Smooth muscle cell (in vitro differentiated cells): ENCODE measurements around the gene CNGB1. TPM values are rescaled to one million over a fixed set of nuclear protein-coding genes. Genes with fewer than 3 reads are reported as not detected.

ENCODE experiments used
- DNase-seq: peaks from one replicate; lab custom pipeline; 2025; ENCODE audit not compliant: unreplicated experiment; lab: John Stamatoyannopoulos, UW
- H2AFZ ChIP-seq: fragments of 200-600 bp; sonication (generic); 2 replicates; pipeline ENCODE4 v1.6.0; 2016; ENCODE audit warnings: antibody characterized with exemption, low read depth, mild to moderate bottlenecking
- H3F3A ChIP-seq: fragments of 200-600 bp; sonication (generic); 2 replicates; pipeline ENCODE4 v1.6.0; 2017; ENCODE audit warnings: antibody characterized with exemption, low read depth
- H3K27ac ChIP-seq: fragments of 200-600 bp; sonication (generic); 2 replicates; pipeline ENCODE4 v1.5.1; 2016; ENCODE audit warnings: low read depth, mild to moderate bottlenecking
- H3K27me3 ChIP-seq: fragments of 200-600 bp; sonication (generic); 2 replicates; pipeline ENCODE4 v1.6.1; 2016; ENCODE audit warnings: low read depth, mild to moderate bottlenecking
- H3K36me3 ChIP-seq: fragments of 200-600 bp; sonication (generic); 2 replicates; pipeline ENCODE4 v1.5.1; 2016; ENCODE audit warnings: low read depth
- H3K4me1 ChIP-seq: fragments of 200-600 bp; sonication (generic); 2 replicates; pipeline ENCODE4 v1.5.1; 2016; ENCODE audit warnings: low read depth
- H3K4me2 ChIP-seq: fragments of 200-600 bp; sonication (generic); 2 replicates; pipeline ENCODE4 v1.6.0; 2016; ENCODE audit warnings: mild to moderate bottlenecking
- H3K4me3 ChIP-seq: fragments of 200-600 bp; sonication (generic); 2 replicates; pipeline ENCODE4 v1.5.1; 2016; ENCODE audit warnings: mild to moderate bottlenecking
- H3K79me2 ChIP-seq: fragments of 200-600 bp; sonication (generic); 2 replicates; pipeline ENCODE4 v1.6.0; 2016; ENCODE audit warnings: low read depth, mild to moderate bottlenecking
- H3K9ac ChIP-seq: fragments of 200-600 bp; sonication (generic); 2 replicates; pipeline ENCODE4 v1.6.0; 2016; ENCODE audit warnings: low read depth
- H3K9me3 ChIP-seq: fragments of 200-600 bp; sonication (generic); replicated peaks from 2 replicates; pipeline ENCODE4 v1.5.1; 2016; ENCODE audit warnings: low read depth
- H4K20me1 ChIP-seq: fragments of 200-600 bp; sonication (generic); 2 replicates; pipeline ENCODE4 v1.6.0; 2016; ENCODE audit warnings: low read depth
- whole genome bisulfite sequencing: methylation state at CpG from one replicate; pipeline ENCODE4 v1.1.7; 2016; ENCODE audit warnings: low lambda C conversion rate; 5-methylcytosine and 5-hydroxymethylcytosine counted together
- polyA plus RNA-seq: library from polyadenylated mRNA; unstranded; fragments of >200 nt; fragmentation: Nextera tagmentation; extraction: Ambion mirVana; gene quantifications from 2 replicates; pipeline ENCODE4 v1.2.1, GENCODE V29; 2016
- total RNA-seq: library from RNA; depleted of rRNA; stranded (reverse); fragments of >200 nt; gene quantifications from 2 replicates; pipeline ENCODE4 v1.2.3, GENCODE V29; 2014
- TF ChIP-seq, protein P1 (sequence below): fragments of 200-600 bp; sonication (generic); IDR thresholded peaks from 2 replicates; pipeline ENCODE4 v1.5.1; 2017; ENCODE audit warnings: borderline replicate concordance, mild to moderate bottlenecking, antibody characterized with exemption; ENCODE audit not compliant: insufficient read depth, poor library complexity, severe bottlenecking

CNGB1 gene
- total and polyA plus RNA-seq, 2 experiments from 2014 or later: not detected

DNA sequence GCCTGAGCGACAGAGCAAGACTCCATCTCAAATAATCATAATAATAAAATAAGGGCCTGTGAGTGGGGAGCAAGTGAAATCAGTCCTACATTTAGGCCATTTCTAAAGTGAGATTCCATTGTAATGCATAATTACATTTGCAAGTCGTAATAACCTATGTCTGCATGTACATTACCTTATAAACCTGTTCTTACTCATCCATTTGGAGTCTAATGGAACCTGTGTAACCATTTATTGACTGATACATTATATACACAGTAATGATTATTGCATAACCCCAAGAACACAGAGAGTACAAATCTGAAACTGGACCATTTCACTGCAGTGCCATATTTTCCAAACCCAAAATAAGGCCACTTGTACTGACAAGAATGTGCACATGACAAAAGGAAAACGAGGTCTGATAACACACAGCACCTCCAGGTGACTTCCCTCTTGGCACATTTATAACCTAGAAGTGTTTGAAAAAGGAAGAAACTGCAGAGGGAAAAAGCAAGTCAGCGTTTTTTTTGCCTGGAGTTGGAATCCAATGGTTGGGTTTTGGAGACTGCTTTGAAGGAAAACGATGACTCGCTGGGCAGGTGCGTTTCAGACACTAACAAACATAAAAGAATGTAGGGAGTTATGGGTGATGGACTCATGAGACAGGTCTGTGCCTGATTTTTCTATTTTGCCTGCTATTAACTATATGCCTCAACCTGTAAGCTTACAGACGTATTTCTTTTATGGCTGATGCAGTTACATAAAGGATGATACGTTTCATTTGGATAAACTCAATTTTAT is 105.0 kb downstream of the CNGB1 start:
- no peaks in the 10 kb centered on the region for H3K79me2 ChIP-seq
- no peak overlapping the region for H3K4me2 ChIP-seq
- 73% methylated on average over 9 of the region's 9 CpGs for WGBS
- H3K9me3 ChIP-seq: no peaks in the 10 kb centered on the region
- H3K27me3 ChIP-seq: no peaks in the 10 kb centered on the region
- no peaks in the 10 kb centered on the region for H3K36me3 ChIP-seq
- H3K4me1 ChIP-seq: peaks cover 16% of the 10 kb centered on the region
- H3K4me3 ChIP-seq: no peak overlapping the region
- no peaks in the 10 kb centered on the region for H4K20me1 ChIP-seq
- no peak for DNase-seq
- H3K27ac ChIP-seq: no peak overlapping the region
- no peak overlapping the region for H3K9ac ChIP-seq
- no peaks in the 10 kb centered on the region for H3F3A ChIP-seq
- TF ChIP-seq, protein P1, sequence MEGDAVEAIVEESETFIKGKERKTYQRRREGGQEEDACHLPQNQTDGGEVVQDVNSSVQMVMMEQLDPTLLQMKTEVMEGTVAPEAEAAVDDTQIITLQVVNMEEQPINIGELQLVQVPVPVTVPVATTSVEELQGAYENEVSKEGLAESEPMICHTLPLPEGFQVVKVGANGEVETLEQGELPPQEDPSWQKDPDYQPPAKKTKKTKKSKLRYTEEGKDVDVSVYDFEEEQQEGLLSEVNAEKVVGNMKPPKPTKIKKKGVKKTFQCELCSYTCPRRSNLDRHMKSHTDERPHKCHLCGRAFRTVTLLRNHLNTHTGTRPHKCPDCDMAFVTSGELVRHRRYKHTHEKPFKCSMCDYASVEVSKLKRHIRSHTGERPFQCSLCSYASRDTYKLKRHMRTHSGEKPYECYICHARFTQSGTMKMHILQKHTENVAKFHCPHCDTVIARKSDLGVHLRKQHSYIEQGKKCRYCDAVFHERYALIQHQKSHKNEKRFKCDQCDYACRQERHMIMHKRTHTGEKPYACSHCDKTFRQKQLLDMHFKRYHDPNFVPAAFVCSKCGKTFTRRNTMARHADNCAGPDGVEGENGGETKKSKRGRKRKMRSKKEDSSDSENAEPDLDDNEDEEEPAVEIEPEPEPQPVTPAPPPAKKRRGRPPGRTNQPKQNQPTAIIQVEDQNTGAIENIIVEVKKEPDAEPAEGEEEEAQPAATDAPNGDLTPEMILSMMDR: no peak
- H2AFZ ChIP-seq: no peak overlapping the region

DNA sequence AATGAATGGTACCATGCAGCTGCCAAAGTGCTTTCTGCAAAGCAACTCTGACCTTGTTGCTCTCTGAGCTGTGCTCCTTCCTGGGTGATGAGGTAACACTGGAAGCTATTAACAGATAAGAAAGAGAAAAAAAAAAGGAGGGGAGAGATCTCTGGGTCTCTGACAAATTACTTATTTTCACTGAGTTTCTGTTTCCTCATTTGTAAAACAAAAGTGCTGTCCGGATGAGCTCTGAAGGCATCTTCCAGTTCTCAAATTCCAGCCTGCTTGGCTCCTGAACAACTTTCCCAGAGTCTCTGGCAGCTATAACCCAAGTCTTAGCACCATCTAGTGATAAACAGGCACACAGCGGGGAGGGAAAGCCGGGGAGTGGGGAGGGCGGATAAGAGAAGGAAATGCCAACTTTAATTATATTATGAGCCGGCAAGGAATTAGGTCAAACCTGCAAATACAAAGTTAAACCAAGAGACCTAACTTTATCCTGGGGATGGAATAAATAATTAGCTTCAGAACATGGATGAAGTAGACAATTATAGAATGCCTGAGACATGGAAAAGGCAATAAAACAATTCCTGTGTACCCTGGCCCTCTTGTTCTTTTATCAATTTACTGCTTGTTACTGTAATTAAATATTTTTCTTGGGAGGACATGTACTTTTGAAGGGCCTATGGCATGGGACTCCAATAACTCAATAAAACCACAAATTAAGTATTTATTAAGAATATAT is 107.3 kb downstream of the CNGB1 start:
- Histone ChIP-seq H4K20me1 (no peaks in the 10 kb centered on the region), H2AFZ (no peak overlapping the region), H3K4me2 (peak overlapping the region; percentile 47), H3K27me3 (no peaks in the 10 kb centered on the region), H3K4me1 (peaks cover 14% of the 10 kb centered on the region), H3K9me3 (no peaks in the 10 kb centered on the region), H3F3A (no peaks in the 10 kb centered on the region), H3K79me2 (no peaks in the 10 kb centered on the region), H3K4me3 (no peak overlapping the region), H3K27ac (peak overlapping the region; percentile 3), H3K9ac (no peak overlapping the region), H3K36me3 (no peaks in the 10 kb centered on the region)
- WGBS: 2% methylated on average over 5 of the region's 5 CpGs
- TF ChIP-seq, protein P1: peak; percentile 33
- no peak for DNase-seq

DNA sequence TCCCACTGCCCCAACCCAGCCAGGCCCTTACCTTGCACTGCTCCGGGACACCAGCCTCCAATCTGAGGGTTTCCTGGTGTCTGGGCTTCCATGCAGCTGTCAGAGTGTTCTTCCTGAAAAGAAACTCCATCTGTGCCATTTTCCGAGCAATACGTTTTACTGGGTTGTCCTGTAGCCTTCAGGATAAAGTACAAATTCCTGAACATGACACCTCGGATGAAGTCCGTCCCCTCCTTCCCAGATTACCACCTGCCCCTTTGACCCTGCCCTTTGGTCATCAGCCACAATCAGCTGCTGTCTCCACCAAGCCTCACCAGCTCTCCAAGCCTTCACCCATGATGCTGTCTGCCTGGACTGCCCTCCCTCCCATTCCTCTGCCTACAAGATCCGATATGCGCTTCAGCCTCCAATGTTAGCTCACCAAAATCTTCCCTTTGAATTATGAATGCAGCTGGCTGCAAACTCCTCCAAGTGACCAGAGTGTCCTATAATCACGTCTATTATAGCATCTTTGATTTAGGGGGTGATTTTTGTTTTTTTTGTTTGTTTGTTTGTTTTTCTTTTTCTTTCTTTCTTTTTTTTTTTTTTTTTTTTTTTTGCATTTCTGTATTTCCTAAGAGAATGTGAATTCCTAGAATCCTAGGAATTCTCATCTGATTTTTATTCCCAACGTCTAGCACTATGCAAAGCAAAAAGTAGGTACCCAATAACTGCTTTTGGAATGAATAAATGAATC is 108.1 kb downstream of the CNGB1 start:
- no peak overlapping the region for H2AFZ ChIP-seq
- H3K27me3 ChIP-seq: no peaks in the 10 kb centered on the region
- H3K9ac ChIP-seq: no peak overlapping the region
- TF ChIP-seq, protein P1: no peak
- DNase-seq: no peak
- no peak overlapping the region for H3K27ac ChIP-seq
- H3K4me3 ChIP-seq: no peak overlapping the region
- no peaks in the 10 kb centered on the region for H3K79me2 ChIP-seq
- H3K9me3 ChIP-seq: no peaks in the 10 kb centered on the region
- H3K4me1 ChIP-seq: peaks cover 14% of the 10 kb centered on the region
- H3F3A ChIP-seq: no peaks in the 10 kb centered on the region
- H3K4me2 ChIP-seq: peak overlapping the region; percentile 47
- no peaks in the 10 kb centered on the region for H3K36me3 ChIP-seq
- no peaks in the 10 kb centered on the region for H4K20me1 ChIP-seq
- WGBS: 66% methylated on average over 9 of the region's 9 CpGs
